Stomach (tissue), 9 donors: ENCODE results near the gene CRKL. TPM values are rescaled to one million over a fixed set of nuclear protein-coding genes. Genes with fewer than 3 reads are reported as not detected.

Experiments used
- DNase-seq, 2 donors: peaks; one replicate each; pipeline versions ENCODE4 v3.0.0 to v3.0.0-alpha.2; 2013 to 2019
- H3K27ac ChIP-seq, 5 donors: fragments of 200-600 bp in 4 of 5; sonication (generic) in 4 of 5; one replicate each; pipeline ENCODE4 v1.5.1; 2013 to 2019; ENCODE audit warnings: mild to moderate bottlenecking in 1 of 5, moderate library complexity in 1 of 5
- H3K27me3 ChIP-seq, 3 donors: fragments of 200-600 bp; sonication (generic); one replicate each; pipeline ENCODE4 v1.5.1; 2017 to 2019; ENCODE audit warnings: mixed run types in 1 of 3
- H3K36me3 ChIP-seq, 4 donors: fragments of 200-600 bp; sonication (generic); 1 replicate in 3 of 4; 2 replicates in 1 of 4; pipeline ENCODE4 v1.5.1; 2016 to 2019
- H3K4me1 ChIP-seq, 4 donors: fragments of 200-600 bp; sonication (generic); one replicate each; pipeline ENCODE4 v1.5.1; 2016 to 2019
- H3K4me3 ChIP-seq, 4 donors: fragments of 200-600 bp; sonication (generic) in 3 of 4; one replicate each; pipeline ENCODE4 v1.5.1; 2016 to 2019; ENCODE audit warnings: mild to moderate bottlenecking in 1 of 4
- H3K9me3 ChIP-seq, 4 donors: fragments of 200-600 bp; sonication (generic); one replicate each; pipeline ENCODE4 v1.5.1; 2016 to 2019
- EP300 ChIP-seq: sonication (generic); formaldehyde crosslinking; IDR thresholded peaks from one replicate; pipeline ENCODE4 v1.6.1; 2017; ENCODE audit warnings: antibody characterized with exemption
- POLR2A ChIP-seq, 4 donors: fragments of 450-650 bp; IDR thresholded peaks; one replicate each; pipeline ENCODE4 v1.6.1; 2016; ENCODE audit warnings: antibody characterized with exemption in 4 of 4, control low read depth in 2 of 4, mild to moderate bottlenecking in 1 of 4, moderate library complexity in 1 of 4
- POLR2AphosphoS5 ChIP-seq, 3 donors: sonication (generic); formaldehyde crosslinking; IDR thresholded peaks; one replicate each; pipeline ENCODE4 v1.6.1; 2016; ENCODE audit warnings: antibody characterized with exemption in 3 of 3
- WGBS, 5 donors: extraction: QIAGEN DNeasy Blood & Tissue Kit in 3 of 5; methylation state at CpG; one replicate each; pipeline versions ENCODE4 v1.1.5 to v1.1.7; 2013 to 2018; 5-methylcytosine and 5-hydroxymethylcytosine counted together
- intact Hi-C: fragments of 100-400 bp; cut with DNase I; formaldehyde crosslinking; loops from one replicate; pipeline ENCODE4 v1.15.1; 2023; ENCODE audit warnings: low total_unique reads
- polyA plus RNA-seq, 3 donors: library from polyadenylated mRNA; stranded (reverse); fragments of 200-250 nt; gene quantifications; one replicate each; pipeline ENCODE4 v1.2.3, GENCODE V29; 2013
- total RNA-seq, 5 donors: library from RNA; depleted of rRNA; stranded (reverse); fragments of >200 nt; gene quantifications; one replicate each; pipeline versions ENCODE4 v1.1.0 to v1.2.3, GENCODE V29; 2014 to 2016
- TF ChIP-seq, protein P1 (sequence below), 7 experiments: fragments of 450-650 bp in 4 of 7; fragments of 200-600 bp in 3 of 7; sonication (generic) in 3 of 7; IDR thresholded peaks; one replicate each; pipeline ENCODE4 v1.5.1; 2016 to 2019; ENCODE audit warnings: antibody characterized with exemption in 7 of 7, control low read depth in 2 of 7, mild to moderate bottlenecking in 1 of 7
- donor health status: healthy with polysubstance abuse.
- donor health status: Bipolar disorder and iron deficiency.
- donor health status: healthy.

CRKL gene
- total and polyA plus RNA-seq, 8 donors: 11.6 to 60.3 (median 21.6) TPM

DNA sequence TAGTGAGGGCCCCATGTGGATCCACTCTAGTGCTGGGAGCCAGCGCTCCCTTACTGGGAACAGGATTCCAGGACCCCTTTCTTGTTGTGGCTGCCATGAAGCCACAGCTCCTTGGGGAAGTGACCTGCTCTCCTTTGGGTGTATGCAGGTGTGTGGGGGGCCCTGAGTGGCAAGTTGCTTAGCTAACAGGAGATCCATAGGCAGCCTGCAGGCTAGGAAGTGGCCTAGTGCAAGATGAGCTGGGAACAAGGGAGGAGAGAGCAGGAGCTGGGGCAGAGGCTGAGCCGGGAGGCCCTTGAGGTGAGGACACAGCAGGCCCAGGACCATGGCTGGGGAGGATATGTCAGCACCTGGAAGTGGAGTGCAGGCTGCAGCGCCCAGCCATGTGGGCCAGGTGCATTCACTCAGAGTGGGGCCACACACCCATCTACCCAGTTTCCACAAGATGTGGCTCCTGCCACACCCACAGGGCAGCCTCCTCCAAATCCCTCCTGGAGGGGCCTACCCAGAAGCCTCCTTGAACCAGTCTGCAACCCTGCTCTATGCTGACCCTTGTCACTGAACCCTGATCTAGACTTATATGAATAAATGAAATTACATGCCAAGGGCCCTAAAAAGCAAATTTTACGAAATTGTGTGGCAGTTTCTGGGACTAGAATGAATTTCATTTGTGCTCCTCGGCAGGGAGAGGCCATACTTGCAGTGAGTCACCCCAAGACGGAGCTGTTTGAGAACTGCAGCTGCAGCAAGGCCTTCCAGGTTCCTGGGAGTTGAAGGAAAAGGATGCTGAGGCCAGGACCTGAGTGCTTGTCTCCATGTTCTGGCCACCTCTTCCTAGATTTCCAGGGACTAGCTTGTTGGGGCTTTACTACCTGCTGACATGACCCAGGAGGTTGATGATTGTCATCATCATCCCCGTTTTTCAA, 81.5 kb downstream of the CRKL start:
- intact Hi-C loops: no loop called here
- H3K4me1 ChIP-seq: peaks cover 33 to 44% (median 40%) of the 10 kb centered on the region in 4 donors
- TF ChIP-seq, protein P1, sequence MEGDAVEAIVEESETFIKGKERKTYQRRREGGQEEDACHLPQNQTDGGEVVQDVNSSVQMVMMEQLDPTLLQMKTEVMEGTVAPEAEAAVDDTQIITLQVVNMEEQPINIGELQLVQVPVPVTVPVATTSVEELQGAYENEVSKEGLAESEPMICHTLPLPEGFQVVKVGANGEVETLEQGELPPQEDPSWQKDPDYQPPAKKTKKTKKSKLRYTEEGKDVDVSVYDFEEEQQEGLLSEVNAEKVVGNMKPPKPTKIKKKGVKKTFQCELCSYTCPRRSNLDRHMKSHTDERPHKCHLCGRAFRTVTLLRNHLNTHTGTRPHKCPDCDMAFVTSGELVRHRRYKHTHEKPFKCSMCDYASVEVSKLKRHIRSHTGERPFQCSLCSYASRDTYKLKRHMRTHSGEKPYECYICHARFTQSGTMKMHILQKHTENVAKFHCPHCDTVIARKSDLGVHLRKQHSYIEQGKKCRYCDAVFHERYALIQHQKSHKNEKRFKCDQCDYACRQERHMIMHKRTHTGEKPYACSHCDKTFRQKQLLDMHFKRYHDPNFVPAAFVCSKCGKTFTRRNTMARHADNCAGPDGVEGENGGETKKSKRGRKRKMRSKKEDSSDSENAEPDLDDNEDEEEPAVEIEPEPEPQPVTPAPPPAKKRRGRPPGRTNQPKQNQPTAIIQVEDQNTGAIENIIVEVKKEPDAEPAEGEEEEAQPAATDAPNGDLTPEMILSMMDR (IDR thresholded peaks at IDR 0.05): no peak
- TF ChIP-seq EP300 (no peak), POLR2AphosphoS5 (IDR thresholded peaks at IDR 0.05) (no peak), POLR2A (IDR thresholded peaks at IDR 0.05) (no peak)
- no peak overlapping the region for H3K4me3 ChIP-seq
- no peaks in the 10 kb centered on the region for H3K27me3 ChIP-seq
- H3K27ac ChIP-seq: no peak overlapping the region
- 64 to 76% (median 64%) methylated on average over 6 to 7 of the region's 7 CpGs for WGBS, 5 donors
- no peaks in the 10 kb centered on the region for H3K9me3 ChIP-seq
- DNase-seq: no peak
- peaks cover 16 to 68% (median 67%) of the 10 kb centered on the region in 4 donors for H3K36me3 ChIP-seq

DNA sequence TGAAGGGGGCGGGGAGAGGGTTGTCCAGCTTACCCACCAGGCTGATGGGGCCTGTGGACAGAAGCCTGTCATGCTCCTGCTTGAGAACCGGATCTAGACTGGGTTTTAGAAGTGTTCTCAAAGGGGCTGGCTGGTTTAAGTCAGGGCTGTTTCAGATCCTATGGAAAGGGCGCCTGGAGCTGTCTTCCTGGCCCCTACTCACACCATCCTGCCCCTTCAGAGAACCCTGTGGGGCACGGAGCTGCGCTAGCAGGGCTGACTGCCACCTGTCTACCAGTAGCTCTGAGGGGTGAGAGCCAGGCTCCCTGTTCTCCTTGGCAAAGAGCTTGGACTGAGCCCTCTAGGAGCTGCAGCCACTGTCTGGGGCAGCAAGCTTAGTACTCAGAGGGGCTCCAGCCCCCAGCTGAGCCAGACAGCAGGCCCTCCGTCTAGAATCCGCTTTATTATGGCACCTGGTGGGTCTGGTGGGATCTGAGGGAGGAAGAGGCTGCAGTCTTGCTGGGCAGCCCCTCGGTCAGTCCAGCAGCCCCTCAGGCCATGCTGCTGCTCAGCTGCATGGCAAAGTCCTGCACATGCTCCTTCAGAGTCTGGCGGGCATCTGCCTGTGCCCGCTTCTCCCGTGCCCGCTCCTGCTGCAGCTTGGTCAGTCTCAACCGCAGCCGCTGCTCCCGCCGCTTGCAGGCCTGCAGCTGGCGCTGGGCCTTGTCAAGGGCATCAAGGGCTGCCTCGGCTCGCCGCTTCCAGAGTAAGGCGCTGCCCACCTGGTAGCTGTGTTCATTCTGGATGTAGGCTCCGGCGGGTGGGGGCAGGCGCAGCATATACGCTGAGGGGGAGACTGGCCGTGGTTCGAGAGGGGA, 82.4 kb downstream of the CRKL start:
- peaks cover 16 to 59% (median 58%) of the 10 kb centered on the region in 4 donors for H3K36me3 ChIP-seq
- H3K4me3 ChIP-seq: peak overlapping the region in 2 of 4 donors; percentile 60 to 83

DNA sequence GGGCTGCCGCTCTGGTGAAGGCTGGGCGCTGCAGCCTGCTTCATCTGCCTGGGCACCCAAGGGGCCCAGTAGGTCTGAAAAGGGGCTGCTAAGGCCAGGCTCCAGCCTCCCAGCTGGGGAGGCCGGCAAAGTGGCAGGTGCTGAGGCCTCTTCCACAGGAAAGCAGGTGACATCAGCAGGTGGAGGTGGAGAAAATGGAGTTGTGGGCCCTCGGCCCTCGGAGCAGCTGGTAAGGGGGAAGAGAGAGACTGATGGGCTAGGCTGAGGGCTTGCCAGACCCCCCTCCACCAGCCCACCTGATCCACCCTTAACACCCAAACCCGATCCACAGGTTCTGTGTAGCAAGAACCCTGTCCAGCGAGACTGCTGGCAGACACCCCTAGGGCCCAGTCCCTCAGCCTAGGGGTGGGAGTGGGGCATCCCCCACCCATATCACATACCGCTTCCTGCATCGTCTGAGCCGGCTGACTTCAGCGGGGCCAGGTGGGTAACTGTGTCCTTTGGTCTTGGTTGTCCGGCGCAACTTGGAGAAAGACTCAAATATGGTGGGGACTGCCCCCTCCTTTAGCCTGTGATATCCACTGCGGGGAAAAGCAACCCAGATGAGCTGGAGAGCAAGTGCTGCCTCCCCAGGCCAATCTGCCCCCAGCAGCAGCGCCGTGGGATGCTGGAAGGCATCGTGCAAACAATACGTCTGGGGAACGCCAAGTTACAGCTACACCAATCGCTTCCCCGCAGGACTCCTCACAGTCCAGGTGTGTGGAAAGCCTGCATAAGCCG, 83.2 kb downstream of the CRKL start:
- no peak for DNase-seq
- Histone ChIP-seq H3K27me3 (no peaks in the 10 kb centered on the region), H3K36me3 (peaks cover 16 to 51% (median 50%) of the 10 kb centered on the region in 4 donors), H3K27ac (peak overlapping the region; percentile 91 to 99 (median 97)), H3K4me3 (peak overlapping the region; percentile 60 to 83 (median 64)), H3K9me3 (no peaks in the 10 kb centered on the region), H3K4me1 (peaks cover 36 to 49% (median 45%) of the 10 kb centered on the region in 4 donors)
- WGBS, 5 donors: 29 to 51% (median 42%) methylated on average over 17 to 22 of the region's 22 CpGs
- intact Hi-C loops: no loop called here
- peak in 1 of 4 donors; percentile 7 for TF ChIP-seq POLR2A (IDR thresholded peaks at IDR 0.05)
- no peak for TF ChIP-seq POLR2AphosphoS5 (IDR thresholded peaks at IDR 0.05)

More for the DNA sequence above, 82.4 kb downstream of the CRKL start:
- Histone ChIP-seq H3K9me3 (no peaks in the 10 kb centered on the region), H3K27ac (peak overlapping the region in 3 of 5 donors; percentile 96 to 99 (median 97)), H3K27me3 (no peaks in the 10 kb centered on the region), H3K4me1 (peaks cover 36 to 49% (median 45%) of the 10 kb centered on the region in 4 donors)
- no peak for DNase-seq
- 90 to 96% (median 90%) methylated on average over 14 to 27 of the region's 27 CpGs for WGBS, 5 donors
- intact Hi-C loops: no loop called here
- TF ChIP-seq POLR2AphosphoS5 (IDR thresholded peaks at IDR 0.05) (no peak), EP300 (no peak), POLR2A (IDR thresholded peaks at IDR 0.05) (no peak)
- TF ChIP-seq, protein P1 (IDR thresholded peaks at IDR 0.05): no peak

- Histone ChIP-seq H3K4me1 (peaks cover 36 to 49% (median 45%) of the 10 kb centered on the region in 4 donors), H3K27ac (peak overlapping the region; percentile 91 to 99 (median 97)), H3K27me3 (no peaks in the 10 kb centered on the region), H3K9me3 (no peaks in the 10 kb centered on the region), H3K36me3 (peaks cover 12 to 44% (median 43%) of the 10 kb centered on the region in 4 donors), H3K4me3 (peak overlapping the region; percentile 60 to 83 (median 64))
- 1 to 2% (median 1%) methylated on average over 10 to 26 of the region's 26 CpGs for WGBS, 5 donors
- no peak for DNase-seq
- TF ChIP-seq POLR2AphosphoS5 (IDR thresholded peaks at IDR 0.05) (no peak), POLR2A (IDR thresholded peaks at IDR 0.05) (no peak), EP300 (no peak)
- TF ChIP-seq, protein P1 (IDR thresholded peaks at IDR 0.05): no peak
- intact Hi-C loops: no loop called here
Measured at GRCh38 chr22:21000987-21001600, 83.9 kb downstream of the CRKL start.
